Smooth muscle cell (in vitro differentiated cells): ENCODE data around the gene PHACTR1. TPM values are rescaled to one million over a fixed set of nuclear protein-coding genes. Genes with fewer than 3 reads are reported as not detected.

Experiments
- DNase-seq: peaks from one replicate; lab custom pipeline; 2025; ENCODE audit not compliant: unreplicated experiment; lab: John Stamatoyannopoulos, UW
- H2AFZ ChIP-seq: fragments of 200-600 bp; sonication (generic); 2 replicates; pipeline ENCODE4 v1.6.0; 2016; ENCODE audit warnings: antibody characterized with exemption, low read depth, mild to moderate bottlenecking
- H3F3A ChIP-seq: fragments of 200-600 bp; sonication (generic); 2 replicates; pipeline ENCODE4 v1.6.0; 2017; ENCODE audit warnings: antibody characterized with exemption, low read depth
- H3K27ac ChIP-seq: fragments of 200-600 bp; sonication (generic); 2 replicates; pipeline ENCODE4 v1.5.1; 2016; ENCODE audit warnings: low read depth, mild to moderate bottlenecking
- H3K27me3 ChIP-seq: fragments of 200-600 bp; sonication (generic); 2 replicates; pipeline ENCODE4 v1.6.1; 2016; ENCODE audit warnings: low read depth, mild to moderate bottlenecking
- H3K36me3 ChIP-seq: fragments of 200-600 bp; sonication (generic); 2 replicates; pipeline ENCODE4 v1.5.1; 2016; ENCODE audit warnings: low read depth
- H3K4me1 ChIP-seq: fragments of 200-600 bp; sonication (generic); 2 replicates; pipeline ENCODE4 v1.5.1; 2016; ENCODE audit warnings: low read depth
- H3K4me2 ChIP-seq: fragments of 200-600 bp; sonication (generic); 2 replicates; pipeline ENCODE4 v1.6.0; 2016; ENCODE audit warnings: mild to moderate bottlenecking
- H3K4me3 ChIP-seq: fragments of 200-600 bp; sonication (generic); 2 replicates; pipeline ENCODE4 v1.5.1; 2016; ENCODE audit warnings: mild to moderate bottlenecking
- H3K79me2 ChIP-seq: fragments of 200-600 bp; sonication (generic); 2 replicates; pipeline ENCODE4 v1.6.0; 2016; ENCODE audit warnings: low read depth, mild to moderate bottlenecking
- H3K9ac ChIP-seq: fragments of 200-600 bp; sonication (generic); 2 replicates; pipeline ENCODE4 v1.6.0; 2016; ENCODE audit warnings: low read depth
- H3K9me3 ChIP-seq: fragments of 200-600 bp; sonication (generic); replicated peaks from 2 replicates; pipeline ENCODE4 v1.5.1; 2016; ENCODE audit warnings: low read depth
- H4K20me1 ChIP-seq: fragments of 200-600 bp; sonication (generic); 2 replicates; pipeline ENCODE4 v1.6.0; 2016; ENCODE audit warnings: low read depth
- WGBS: methylation state at CpG from one replicate; pipeline ENCODE4 v1.1.7; 2016; ENCODE audit warnings: low lambda C conversion rate; 5-methylcytosine and 5-hydroxymethylcytosine counted together
- polyA plus RNA-seq: library from polyadenylated mRNA; unstranded; fragments of >200 nt; fragmentation: Nextera tagmentation; extraction: Ambion mirVana; gene quantifications from 2 replicates; pipeline ENCODE4 v1.2.1, GENCODE V29; 2016
- total RNA-seq: library from RNA; depleted of rRNA; stranded (reverse); fragments of >200 nt; gene quantifications from 2 replicates; pipeline ENCODE4 v1.2.3, GENCODE V29; 2014
- TF ChIP-seq, protein P1 (sequence below): fragments of 200-600 bp; sonication (generic); IDR thresholded peaks from 2 replicates; pipeline ENCODE4 v1.5.1; 2017; ENCODE audit warnings: borderline replicate concordance, mild to moderate bottlenecking, antibody characterized with exemption; ENCODE audit not compliant: insufficient read depth, poor library complexity, severe bottlenecking

Gene PHACTR1
- total and polyA plus RNA-seq, 2 experiments from 2014 or later: 0.09 to 0.67 TPM

- TF ChIP-seq, protein P1, sequence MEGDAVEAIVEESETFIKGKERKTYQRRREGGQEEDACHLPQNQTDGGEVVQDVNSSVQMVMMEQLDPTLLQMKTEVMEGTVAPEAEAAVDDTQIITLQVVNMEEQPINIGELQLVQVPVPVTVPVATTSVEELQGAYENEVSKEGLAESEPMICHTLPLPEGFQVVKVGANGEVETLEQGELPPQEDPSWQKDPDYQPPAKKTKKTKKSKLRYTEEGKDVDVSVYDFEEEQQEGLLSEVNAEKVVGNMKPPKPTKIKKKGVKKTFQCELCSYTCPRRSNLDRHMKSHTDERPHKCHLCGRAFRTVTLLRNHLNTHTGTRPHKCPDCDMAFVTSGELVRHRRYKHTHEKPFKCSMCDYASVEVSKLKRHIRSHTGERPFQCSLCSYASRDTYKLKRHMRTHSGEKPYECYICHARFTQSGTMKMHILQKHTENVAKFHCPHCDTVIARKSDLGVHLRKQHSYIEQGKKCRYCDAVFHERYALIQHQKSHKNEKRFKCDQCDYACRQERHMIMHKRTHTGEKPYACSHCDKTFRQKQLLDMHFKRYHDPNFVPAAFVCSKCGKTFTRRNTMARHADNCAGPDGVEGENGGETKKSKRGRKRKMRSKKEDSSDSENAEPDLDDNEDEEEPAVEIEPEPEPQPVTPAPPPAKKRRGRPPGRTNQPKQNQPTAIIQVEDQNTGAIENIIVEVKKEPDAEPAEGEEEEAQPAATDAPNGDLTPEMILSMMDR: no peak
These were observed 207.2 kb downstream of the PHACTR1 start for GRCh38 chr6:12923644-12924235.

DNA sequence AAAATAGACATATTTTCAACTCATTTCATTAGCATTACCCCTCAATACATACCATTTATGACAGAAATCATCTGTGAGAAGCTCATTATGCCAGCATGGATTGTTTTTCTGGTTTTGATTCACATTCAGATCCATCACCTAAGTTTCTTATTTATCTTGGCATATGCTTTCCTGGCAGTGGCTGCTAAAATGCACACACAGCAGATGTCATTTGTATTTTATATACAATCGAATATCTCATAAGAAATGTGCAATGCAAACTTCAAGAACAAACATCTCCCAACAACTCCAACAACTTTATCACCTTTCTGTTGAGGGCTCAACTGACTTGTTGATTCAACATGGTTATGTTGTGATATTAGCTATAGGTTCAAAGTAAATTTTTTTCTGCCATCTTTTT lies 208.3 kb downstream of the PHACTR1 start:
- TF ChIP-seq, protein P1: no peak
- no peaks in the 10 kb centered on the region for H3K79me2 ChIP-seq
- H2AFZ ChIP-seq: no peak overlapping the region
- H3K4me3 ChIP-seq: no peak overlapping the region
- 83% methylated on average over 1 of the region's 1 CpG for WGBS
- no peaks in the 10 kb centered on the region for H3F3A ChIP-seq
- no peak overlapping the region for H3K4me2 ChIP-seq
- DNase-seq: no peak
- no peak overlapping the region for H3K9ac ChIP-seq
- peaks cover 29% of the 10 kb centered on the region for H3K27me3 ChIP-seq
- H4K20me1 ChIP-seq: no peaks in the 10 kb centered on the region
- no peak overlapping the region for H3K27ac ChIP-seq
- H3K4me1 ChIP-seq: no peaks in the 10 kb centered on the region
- no peaks in the 10 kb centered on the region for H3K36me3 ChIP-seq
- no peaks in the 10 kb centered on the region for H3K9me3 ChIP-seq

More at GRCh38 chr6:12923644-12924235, 207.2 kb downstream of the PHACTR1 start:
- WGBS: 80% methylated on average over 3 of the region's 3 CpGs
- DNase-seq: no peak
- Histone ChIP-seq H3K79me2 (no peaks in the 10 kb centered on the region), H2AFZ (no peak overlapping the region), H3K9ac (no peak overlapping the region), H3K36me3 (no peaks in the 10 kb centered on the region), H3F3A (no peaks in the 10 kb centered on the region), H3K4me1 (no peaks in the 10 kb centered on the region), H3K27ac (no peak overlapping the region), H4K20me1 (no peaks in the 10 kb centered on the region), H3K4me2 (no peak overlapping the region), H3K27me3 (peaks cover 24% of the 10 kb centered on the region), H3K4me3 (no peak overlapping the region), H3K9me3 (no peaks in the 10 kb centered on the region)

- H3K4me1 ChIP-seq: no peaks in the 10 kb centered on the region
- no peaks in the 10 kb centered on the region for H3K36me3 ChIP-seq
- H3K9ac ChIP-seq: no peak overlapping the region
- H4K20me1 ChIP-seq: no peaks in the 10 kb centered on the region
- WGBS: 94% methylated on average over 5 of the region's 5 CpGs
- TF ChIP-seq, protein P1: no peak
- no peaks in the 10 kb centered on the region for H3F3A ChIP-seq
- H3K4me2 ChIP-seq: no peak overlapping the region
- no peaks in the 10 kb centered on the region for H3K9me3 ChIP-seq
- no peak for DNase-seq
- H3K27ac ChIP-seq: no peak overlapping the region
- H2AFZ ChIP-seq: no peak overlapping the region
- H3K4me3 ChIP-seq: no peak overlapping the region
- peaks cover 29% of the 10 kb centered on the region for H3K27me3 ChIP-seq
- H3K79me2 ChIP-seq: no peaks in the 10 kb centered on the region
These were observed 211.2 kb downstream of the PHACTR1 start for GRCh38 chr6:12927746-12928145.

- Histone ChIP-seq H4K20me1 (no peaks in the 10 kb centered on the region), H2AFZ (no peak overlapping the region), H3F3A (no peaks in the 10 kb centered on the region), H3K9me3 (no peaks in the 10 kb centered on the region), H3K9ac (no peak overlapping the region), H3K36me3 (no peaks in the 10 kb centered on the region), H3K27ac (no peak overlapping the region), H3K4me1 (no peaks in the 10 kb centered on the region), H3K27me3 (peaks cover 29% of the 10 kb centered on the region), H3K79me2 (no peaks in the 10 kb centered on the region), H3K4me3 (no peak overlapping the region), H3K4me2 (no peak overlapping the region)
- no peak for DNase-seq
- TF ChIP-seq, protein P1: no peak
- 93% methylated on average over 2 of the region's 2 CpGs for WGBS
These were observed 213.1 kb downstream of the PHACTR1 start for GRCh38 chr6:12929678-12930077.
